ENCODE measurements around the gene RASA3. TPM values are rescaled to one million over a fixed set of nuclear protein-coding genes. Genes with fewer than 3 reads are reported as not detected.
A peak's percentile ranks its signal among the peaks of the same experiment; 100 is the strongest.
"Not testable (repeated sequence)": the region's sequence is repeated elsewhere in the genome, so short reads cannot be mapped to it uniquely, and the experiment has no call there.

The RASA3 gene
- total RNA-seq, 2 experiments from 2014 or later: 28.9 to 32.3 TPM

DNA sequence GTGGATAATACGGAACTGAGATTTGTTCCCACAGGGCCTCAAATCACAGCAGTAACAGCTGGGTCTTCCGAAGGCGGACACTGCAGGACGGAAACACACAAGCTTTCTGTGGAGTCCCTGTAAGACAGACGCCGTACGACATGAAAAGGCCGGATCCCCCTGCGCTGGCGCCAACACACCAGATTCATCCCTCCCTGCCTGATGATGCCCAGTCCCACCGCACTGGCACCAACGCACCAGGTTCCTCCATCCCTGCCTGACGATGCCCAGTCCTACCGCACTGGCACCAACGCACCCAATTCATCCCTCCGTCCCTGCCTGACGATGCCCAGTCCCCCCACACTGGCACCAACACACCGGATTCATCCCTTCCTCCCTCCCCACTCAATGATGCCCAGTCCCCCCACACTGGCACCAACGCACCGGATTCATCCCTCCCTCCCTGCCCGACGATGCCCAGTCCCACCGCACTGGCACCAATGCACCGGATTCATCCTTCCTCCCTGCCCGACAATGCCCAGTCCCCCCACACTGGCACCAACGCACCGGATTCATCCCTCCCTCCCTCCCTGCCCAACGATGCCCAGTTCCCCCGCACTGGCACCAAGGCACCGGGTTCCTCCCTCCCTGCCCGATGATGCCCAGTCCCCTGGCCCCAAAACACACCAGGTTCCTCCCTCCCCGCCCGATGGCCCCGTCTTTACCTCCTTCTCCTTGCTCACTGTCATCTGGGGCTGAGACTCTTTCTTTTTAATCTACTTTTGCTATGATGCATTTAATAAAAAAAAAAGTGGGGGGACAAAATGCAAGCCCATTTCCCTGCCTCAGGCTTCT, 55.1 kb downstream of the RASA3 start:
- ATAC-seq (no peak), DNase-seq (no peak)
- ChIA-PET CTCF (no interaction called here), POLR2A (interaction anchor here (0.7 to 1.5 kb wide), 4 partner anchors 11 to 55 kb away, joined by 3 to 4 read pairs (median 3); no protein-coding TSS in a partner anchor)
- Mint-ChIP-seq H3K4me1 (ENCODE audit: low read depth) (peaks cover 41% of the 10 kb centered on the region), H3K36me3 (ENCODE audit: low read depth) (peaks cover 10% of the 10 kb centered on the region), H3K9me3 (no peaks in the 10 kb centered on the region), H3K27me3 (no peaks in the 10 kb centered on the region), H3K4me3 (no peak overlapping the region), H3K27ac (peak overlapping the region; percentile 78)
- TF ChIP-seq, protein P1, sequence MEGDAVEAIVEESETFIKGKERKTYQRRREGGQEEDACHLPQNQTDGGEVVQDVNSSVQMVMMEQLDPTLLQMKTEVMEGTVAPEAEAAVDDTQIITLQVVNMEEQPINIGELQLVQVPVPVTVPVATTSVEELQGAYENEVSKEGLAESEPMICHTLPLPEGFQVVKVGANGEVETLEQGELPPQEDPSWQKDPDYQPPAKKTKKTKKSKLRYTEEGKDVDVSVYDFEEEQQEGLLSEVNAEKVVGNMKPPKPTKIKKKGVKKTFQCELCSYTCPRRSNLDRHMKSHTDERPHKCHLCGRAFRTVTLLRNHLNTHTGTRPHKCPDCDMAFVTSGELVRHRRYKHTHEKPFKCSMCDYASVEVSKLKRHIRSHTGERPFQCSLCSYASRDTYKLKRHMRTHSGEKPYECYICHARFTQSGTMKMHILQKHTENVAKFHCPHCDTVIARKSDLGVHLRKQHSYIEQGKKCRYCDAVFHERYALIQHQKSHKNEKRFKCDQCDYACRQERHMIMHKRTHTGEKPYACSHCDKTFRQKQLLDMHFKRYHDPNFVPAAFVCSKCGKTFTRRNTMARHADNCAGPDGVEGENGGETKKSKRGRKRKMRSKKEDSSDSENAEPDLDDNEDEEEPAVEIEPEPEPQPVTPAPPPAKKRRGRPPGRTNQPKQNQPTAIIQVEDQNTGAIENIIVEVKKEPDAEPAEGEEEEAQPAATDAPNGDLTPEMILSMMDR (IDR thresholded peaks at IDR 0.05): no peak
- intact Hi-C loops (cut with micrococcal nuclease): no loop called here

DNA sequence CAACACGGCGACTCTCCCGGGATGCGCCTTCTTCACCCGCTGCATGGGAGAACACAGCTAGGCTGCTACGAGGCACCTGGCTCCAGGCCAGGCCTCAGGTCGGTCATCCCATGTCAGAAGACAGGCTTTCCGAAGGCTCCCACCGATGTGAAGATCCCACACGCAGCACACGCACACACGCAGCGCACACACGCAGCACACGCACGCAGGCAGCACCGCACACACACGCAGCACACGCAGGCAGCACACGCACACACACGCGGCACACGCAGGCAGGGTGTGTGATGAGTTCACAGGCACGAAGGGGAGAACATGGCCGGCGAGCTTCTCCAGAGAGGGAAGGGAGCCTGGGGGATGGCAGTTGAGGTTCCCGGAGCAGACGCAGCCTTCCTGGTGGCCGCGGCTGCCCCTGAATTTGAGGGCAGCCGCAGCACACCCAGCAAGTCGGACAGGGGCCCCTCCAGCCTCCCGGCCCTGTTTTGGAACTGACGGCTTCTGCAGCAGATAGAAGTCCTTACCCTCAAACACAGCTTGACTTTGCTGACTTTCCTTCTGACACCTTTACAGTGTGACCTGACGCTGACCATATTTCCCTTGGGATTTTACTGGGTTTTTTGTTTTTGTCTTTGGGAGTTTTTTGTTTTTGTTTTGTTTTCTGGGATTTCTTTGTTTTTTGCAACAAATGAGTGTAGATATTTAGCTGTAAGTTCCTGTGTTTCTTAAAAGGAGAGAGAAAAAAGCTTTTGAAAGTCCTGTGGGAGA, 55.9 kb downstream of the RASA3 start:
- Mint-ChIP-seq H3K4me3 (no peak overlapping the region), H3K9me3 (no peaks in the 10 kb centered on the region), H3K36me3 (ENCODE audit: low read depth) (peaks cover 18% of the 10 kb centered on the region), H3K4me1 (ENCODE audit: low read depth) (peaks cover 33% of the 10 kb centered on the region), H3K27ac (peak overlapping the region; percentile 50), H3K27me3 (no peaks in the 10 kb centered on the region)
- TF ChIP-seq, protein P1 (IDR thresholded peaks at IDR 0.05): no peak
- ChIA-PET CTCF (no interaction called here), POLR2A (interaction anchor here (1.3 to 1.5 kb wide), 2 partner anchors 10 to 27 kb away, joined by 3 to 4 read pairs; no protein-coding TSS in a partner anchor)
- ATAC-seq (no peak), DNase-seq (no peak)
- intact Hi-C loops (cut with micrococcal nuclease): no loop called here

DNA sequence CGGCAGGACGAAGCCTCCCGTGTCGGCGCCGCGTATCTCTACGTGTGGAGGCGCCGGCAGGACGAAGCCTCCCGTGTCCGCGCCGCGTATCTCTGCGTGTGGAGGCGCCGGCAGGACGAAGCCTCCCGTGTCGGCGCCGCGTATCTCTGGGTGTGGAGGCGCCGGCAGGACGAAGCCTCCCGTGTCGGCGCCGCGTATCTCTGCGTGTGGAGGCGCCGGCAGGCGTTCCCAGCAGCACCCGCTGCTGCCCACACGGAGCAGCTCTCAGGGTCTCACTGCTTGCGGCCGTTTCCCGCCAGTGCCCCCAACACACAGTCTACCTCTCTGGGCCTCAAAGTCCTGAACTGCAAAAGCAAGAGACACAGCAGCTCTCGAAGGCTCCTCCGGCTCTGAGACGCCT, 56.6 kb downstream of the RASA3 start:
- H3K4me3 Mint-ChIP-seq; DNase-seq; H3K27ac Mint-ChIP-seq; H3K27me3 Mint-ChIP-seq; intact Hi-C loops (cut with micrococcal nuclease); CTCF ChIA-PET; H3K9me3 Mint-ChIP-seq; ATAC-seq: not testable (repeated sequence)
- Mint-ChIP-seq H3K4me1 (ENCODE audit: low read depth) (peaks cover 27% of the 10 kb centered on the region), H3K36me3 (ENCODE audit: low read depth) (peaks cover 23% of the 10 kb centered on the region)
- POLR2A ChIA-PET: interaction anchor here (1.5 kb wide), 1 partner anchor 26 kb away, joined by 3 read pairs; no protein-coding TSS in a partner anchor

DNA sequence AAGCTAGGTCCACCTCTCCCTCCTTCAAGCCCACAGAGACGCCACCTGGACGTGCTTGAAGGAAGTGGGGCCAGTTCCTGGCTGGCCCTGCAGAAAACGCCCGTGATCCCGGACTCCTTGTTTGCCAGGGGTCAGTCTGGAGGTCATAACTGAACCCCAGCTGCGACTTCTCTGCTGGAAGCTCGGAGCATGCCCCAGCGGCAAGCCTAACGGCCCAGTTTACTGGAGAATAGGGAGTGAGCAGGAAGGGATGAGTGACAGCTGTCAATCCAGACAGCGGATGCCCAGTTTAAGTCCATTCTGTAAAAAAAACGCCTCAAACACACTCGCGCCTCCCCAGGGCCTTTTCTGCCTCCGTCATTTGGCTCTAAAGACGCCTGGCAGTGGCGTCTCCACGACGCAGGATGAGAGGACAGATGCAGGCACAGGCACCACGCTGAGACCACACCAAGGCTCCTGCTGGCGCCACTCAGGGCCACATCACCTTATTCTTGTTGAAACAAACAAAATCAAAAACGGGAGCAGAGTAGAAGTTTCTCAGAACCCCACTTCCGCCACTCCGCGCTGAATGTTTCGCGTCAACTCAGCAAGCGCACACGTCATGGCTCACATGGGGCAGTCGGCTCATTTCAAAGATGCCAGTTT, 57.6 kb downstream of the RASA3 start:
- H3K4me3 Mint-ChIP-seq: no peak overlapping the region
- peaks cover 23% of the 10 kb centered on the region for H3K36me3 Mint-ChIP-seq (ENCODE audit: low read depth)
- peaks cover 25% of the 10 kb centered on the region for H3K4me1 Mint-ChIP-seq (ENCODE audit: low read depth)
- ATAC-seq (no peak), DNase-seq (no peak)
- H3K27me3 Mint-ChIP-seq: no peaks in the 10 kb centered on the region
- POLR2A ChIA-PET: interaction anchor here (0.6 kb wide), 1 partner anchor 35 kb away, joined by 3 read pairs; no protein-coding TSS in a partner anchor
- intact Hi-C loops (cut with micrococcal nuclease): no loop called here
- H3K9me3 Mint-ChIP-seq: peaks cover 5% of the 10 kb centered on the region
- TF ChIP-seq, protein P1 (IDR thresholded peaks at IDR 0.05): no peak
- H3K27ac Mint-ChIP-seq: peak overlapping the region; percentile 62
- CTCF ChIA-PET: interaction anchor here (1.6 kb wide), 1 partner anchor 28 kb away, joined by 3 read pairs; no protein-coding TSS in a partner anchor

Data from activated CD8-positive, alpha-beta T cell treated with anti-CD3 and anti-CD28 coated beads for 36 hours (primary cell).